NB4 (cell line): Measurements from ENCODE around the gene C6.

Experiments used
- DNase-seq: peaks from one replicate; pipeline ENCODE4 v3.0.0; 2010; ENCODE audit warnings: low read depth
- H3K4me3 ChIP-seq: one replicate; pipeline ENCODE4 v1.5.1; 2011; ENCODE audit warnings: mild to moderate bottlenecking, low read depth, low read length, moderate library complexity
- CTCF ChIP-seq: IDR thresholded peaks from one replicate; pipeline ENCODE4 v1.5.1; 2012; ENCODE audit warnings: low read depth, low read length
- MAX ChIP-seq: IDR thresholded peaks from 2 replicates; pipeline ENCODE4 v1.6.1; 2011; ENCODE audit warnings: low read depth, low read length
- MYC ChIP-seq: IDR thresholded peaks from 2 replicates; pipeline ENCODE4 v1.6.1; 2011; ENCODE audit warnings: low read depth, low read length
- POLR2A ChIP-seq: IDR thresholded peaks from 2 replicates; pipeline ENCODE4 v1.6.1; 2011; ENCODE audit warnings: mild to moderate bottlenecking; ENCODE audit not compliant: insufficient read length; ENCODE audit errors: extremely low read depth

C6 gene

GRCh38 chr5:41181691-41182564 lies 31.4 kb downstream of the C6 start:
- no peak for TF ChIP-seq POLR2A
- TF ChIP-seq CTCF, result no peak
- no peak for TF ChIP-seq MYC
- no peak for TF ChIP-seq MAX
- no peak for DNase-seq

GRCh38 chr5:41176952-41177351 lies 36.4 kb downstream of the C6 start:
- TF ChIP-seq MYC, result no peak
- no peak for TF ChIP-seq POLR2A
- TF ChIP-seq CTCF, result no peak
- no peak for TF ChIP-seq MAX
- no peak overlapping the region for H3K4me3 ChIP-seq
- no peak for DNase-seq

More at GRCh38 chr5:41181691-41182564, 31.4 kb downstream of the C6 start:
- no peak overlapping the region for H3K4me3 ChIP-seq

- no peak for DNase-seq
- no peak for TF ChIP-seq POLR2A
- TF ChIP-seq MYC, result no peak
- no peak for TF ChIP-seq MAX
- no peak for TF ChIP-seq CTCF
- no peak overlapping the region for H3K4me3 ChIP-seq
Measured at GRCh38 chr5:41172012-41172411, 41.3 kb downstream of the C6 start.

- no peak for TF ChIP-seq MYC
- TF ChIP-seq MAX, result no peak
- no peak for TF ChIP-seq POLR2A
- no peak for TF ChIP-seq CTCF
- H3K4me3 ChIP-seq, result no peak overlapping the region
- DNase-seq, result no peak
Measured at GRCh38 chr5:41161271-41161670, 52.1 kb downstream of the C6 start.

- no peak for TF ChIP-seq MYC
- no peak for TF ChIP-seq POLR2A
- TF ChIP-seq CTCF, result no peak
- no peak for TF ChIP-seq MAX
- no peak overlapping the region for H3K4me3 ChIP-seq
- no peak for DNase-seq
Measured at GRCh38 chr5:41157272-41157894, 55.9 kb downstream of the C6 start.
